ENCODE results near the gene AKNAD1.
A peak's percentile ranks its signal among the peaks of the same experiment; 100 is the strongest.

AKNAD1 gene

DNA sequence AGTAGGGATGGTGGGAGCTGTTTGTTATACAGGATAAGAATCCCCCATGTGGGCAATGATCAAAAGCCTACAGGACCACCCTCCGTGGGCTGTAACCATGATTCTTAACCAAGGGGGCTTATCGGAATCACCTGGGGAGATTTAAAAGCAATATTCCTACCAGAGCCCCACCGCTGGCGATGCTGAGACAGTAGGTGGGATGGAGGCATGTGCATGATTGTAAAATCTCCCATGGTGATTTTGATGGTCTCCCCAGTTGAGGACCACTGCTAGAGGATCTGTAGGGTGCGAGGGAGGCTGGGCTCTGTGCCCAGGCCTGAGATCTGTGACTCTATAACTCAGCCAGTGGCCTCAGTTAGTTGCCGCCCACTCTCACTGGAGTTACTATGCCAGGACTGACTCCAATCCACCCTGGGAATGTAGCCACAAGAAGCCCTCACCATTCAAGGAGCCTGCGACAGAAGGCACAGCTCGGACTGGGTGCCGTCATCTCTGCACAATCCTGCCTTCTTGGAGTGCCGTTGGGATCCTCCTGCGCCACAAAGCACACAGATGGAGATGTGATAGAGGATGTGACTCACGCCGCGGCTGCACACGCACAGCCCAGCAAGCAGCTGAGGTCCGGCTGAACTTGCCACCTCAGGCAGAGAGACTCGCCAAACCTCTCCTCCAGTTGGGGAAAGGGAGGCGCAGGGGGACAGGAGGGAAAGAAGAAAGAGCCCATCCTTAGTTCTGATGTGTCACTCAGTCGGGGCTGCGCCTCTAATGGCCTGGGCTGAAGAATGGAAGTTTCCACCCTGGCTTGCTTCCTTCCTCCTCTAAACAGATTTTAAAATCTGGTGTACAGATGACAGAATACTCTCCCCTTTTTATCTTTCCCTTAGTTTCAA, 26.5 kb downstream of the AKNAD1 start:
- DNase-seq: peak; percentile 97

DNA sequence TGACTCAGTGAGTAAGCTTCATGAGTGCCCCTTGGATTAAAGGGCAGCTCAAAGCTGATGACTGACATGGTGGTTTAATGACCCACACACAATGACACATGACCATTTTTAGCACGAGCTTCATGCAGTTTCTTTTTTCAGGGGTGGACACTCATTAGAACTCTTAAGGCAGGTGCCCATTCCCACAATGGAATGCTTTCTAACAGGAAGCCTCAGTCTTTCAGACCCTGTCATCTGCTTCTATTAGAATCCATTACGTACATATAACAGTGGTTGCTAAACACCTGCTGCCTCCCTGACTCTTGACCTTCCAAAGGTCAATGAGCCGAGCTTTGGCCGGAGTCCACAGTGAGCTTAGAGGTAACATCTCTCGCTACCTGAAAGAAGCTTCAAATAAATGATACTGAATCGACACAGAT, 27.4 kb downstream of the AKNAD1 start:
- peak; percentile 54 for DNase-seq

DNA sequence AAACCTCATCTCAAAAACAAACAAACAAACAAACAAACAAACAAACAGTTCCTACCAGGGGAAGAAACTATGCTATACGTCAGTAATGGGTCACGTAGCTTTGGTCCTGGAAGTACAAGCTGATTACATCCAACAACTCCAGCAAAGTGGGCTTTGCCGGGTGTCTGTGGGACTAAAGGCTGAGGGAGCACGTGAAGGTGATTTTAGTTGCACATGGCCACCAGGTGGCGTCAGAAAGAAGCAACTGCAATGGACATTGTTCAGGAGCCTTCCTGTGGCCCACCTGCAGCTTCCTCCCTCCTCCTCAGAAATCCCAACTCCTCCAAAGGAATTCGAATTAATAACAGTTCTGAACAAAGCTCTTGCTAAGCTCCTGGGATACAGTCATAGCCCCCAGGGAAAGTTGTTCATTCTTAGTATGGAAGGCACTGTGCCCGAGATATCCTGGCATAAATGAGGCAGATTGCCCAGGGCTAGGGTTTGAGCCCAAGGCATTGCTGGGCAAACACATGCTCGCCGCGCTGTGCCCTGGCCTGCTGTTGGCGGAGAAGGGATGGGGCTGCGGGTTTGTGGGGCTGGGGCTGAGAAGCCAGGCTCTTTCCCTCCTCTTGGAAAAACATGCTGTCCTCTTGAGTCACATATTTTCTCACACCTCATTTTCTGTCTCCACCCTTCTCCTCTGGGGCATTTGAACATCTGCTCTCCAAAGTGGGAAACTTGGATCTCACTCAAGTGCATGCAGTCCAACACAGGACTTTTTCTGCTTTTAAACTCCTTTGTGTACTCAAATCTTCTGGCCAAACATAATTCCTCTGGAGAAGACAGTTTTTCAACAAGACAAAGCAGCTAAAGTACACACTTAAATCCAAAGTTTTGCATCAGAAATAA, 28.6 kb downstream of the AKNAD1 start:
- DNase-seq: peak; percentile 85

DNA sequence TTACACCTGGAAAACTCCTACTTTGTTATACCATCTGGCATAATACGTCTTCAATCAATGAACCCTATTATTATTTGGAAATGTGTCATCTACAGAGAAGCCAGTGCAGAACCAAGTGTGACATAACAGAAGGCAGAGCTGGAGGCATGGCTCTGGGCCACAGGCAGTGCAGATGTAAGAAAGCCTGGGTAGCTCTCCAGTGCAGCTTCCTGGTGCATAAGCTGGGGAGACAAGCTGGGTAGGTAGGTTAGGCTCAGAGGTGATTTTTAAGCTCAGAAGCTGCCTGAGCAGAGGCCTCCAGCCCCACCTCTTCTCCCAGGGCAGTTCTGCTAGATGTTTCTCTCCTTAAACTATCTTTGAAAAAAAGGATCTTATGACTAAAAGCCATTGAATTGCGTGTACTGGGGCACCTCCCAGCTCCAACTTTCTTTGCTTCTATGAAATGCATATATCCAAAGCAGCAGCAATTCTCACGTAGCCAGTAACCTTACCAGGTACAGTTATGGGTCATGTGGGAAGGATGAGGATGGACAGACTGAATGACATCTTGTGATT, 30.7 kb downstream of the AKNAD1 start:
- no peak for DNase-seq

DNA sequence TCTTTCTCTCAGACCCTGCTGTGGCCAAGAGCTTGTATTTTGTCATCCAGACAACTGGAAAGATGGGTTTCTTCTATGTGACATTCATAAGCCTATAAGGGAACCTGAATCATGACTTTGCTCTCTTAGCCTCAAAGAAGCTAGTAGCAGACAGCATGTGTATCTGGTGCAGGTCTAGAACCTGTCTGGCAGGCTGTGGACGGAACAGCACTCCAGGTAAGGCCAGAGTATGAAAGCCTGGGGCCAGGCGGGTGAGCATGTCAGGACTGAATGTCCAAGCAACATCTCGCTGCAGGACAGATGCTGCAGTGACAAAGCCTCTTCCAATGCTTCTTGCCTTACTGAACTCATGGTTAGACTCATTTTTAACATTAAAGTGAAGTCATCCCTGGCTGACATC, 32.8 kb downstream of the AKNAD1 start:
- no peak for DNase-seq

DNA sequence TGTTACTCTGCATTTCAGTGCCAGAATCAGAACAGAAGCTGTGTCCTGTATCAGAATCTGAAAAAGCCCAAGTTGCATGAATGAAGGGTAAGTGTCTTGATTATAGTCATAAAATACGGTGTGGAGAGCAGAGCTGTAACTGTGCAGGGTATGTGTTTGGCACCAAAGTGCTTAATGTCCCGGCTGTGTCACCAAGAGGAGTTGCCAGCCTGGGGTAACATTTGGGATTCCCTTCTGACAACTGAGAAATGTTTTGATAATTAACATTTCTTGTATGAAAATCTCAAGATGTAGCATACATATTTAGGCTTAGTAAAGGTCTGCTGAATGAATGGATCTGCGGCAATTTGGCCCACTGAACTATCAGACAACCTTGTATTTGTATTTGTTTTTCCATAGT, 33.3 kb downstream of the AKNAD1 start:
- DNase-seq: no peak

DNA sequence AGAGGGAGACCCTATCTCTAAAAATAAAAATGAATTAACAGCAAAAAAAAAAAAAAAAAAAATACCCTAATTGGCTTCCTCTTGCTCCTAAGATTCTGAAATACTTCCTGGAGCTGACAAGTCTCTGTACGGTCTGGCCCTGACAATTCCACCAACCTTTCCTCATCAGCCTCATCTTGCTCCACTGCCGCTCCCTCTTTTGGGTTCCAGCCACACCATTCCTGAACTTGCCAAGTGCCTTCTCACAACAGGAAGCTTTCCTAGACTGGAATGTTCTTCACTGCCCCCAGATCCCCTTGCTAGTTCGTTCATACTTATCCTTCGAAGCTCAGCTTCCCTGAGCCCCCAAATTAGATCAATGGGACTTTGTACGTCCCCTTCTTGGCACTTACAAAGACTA, 37.0 kb downstream of the AKNAD1 start:
- DNase-seq: no peak

DNA sequence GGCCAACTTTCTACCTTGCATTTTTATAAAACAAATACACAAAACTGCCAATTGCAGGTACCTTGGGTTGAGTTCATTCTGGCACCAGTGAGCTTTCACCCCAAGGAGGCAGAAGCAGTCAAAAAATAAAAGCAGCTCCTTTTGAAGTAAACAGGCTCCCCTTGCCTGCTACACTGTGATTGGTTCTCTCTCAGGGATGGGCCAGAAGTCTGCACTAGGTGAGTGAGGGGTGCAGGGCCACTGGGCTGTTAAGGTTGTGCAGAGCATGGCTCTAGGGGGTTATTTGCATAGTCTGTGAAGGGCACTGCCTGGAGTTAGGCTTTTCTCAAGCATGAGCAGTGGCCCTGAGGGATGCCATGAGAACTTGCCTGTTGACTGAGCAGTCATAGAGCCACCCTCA, 39.1 kb downstream of the AKNAD1 start:
- DNase-seq: no peak

DNA sequence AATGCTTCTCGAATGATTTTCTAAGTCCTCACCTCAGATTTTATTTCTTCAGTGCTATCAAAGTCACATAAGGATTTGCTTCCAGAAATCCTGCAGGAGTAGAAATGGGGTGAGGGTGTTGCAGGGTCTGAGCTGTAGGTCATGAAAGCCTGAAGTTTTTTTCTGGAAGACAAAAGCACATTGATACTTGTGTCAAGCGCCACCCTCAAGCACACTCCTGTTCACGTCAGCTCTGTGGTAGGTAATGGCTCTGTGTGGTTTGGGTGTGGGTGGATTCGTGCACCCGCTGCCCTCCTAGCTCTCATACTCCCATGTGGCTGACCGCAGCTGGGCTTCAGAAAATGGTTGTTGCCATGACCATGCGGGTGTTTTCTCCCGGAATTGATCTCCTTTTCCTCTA, 39.9 kb downstream of the AKNAD1 start:
- DNase-seq: no peak

DNA sequence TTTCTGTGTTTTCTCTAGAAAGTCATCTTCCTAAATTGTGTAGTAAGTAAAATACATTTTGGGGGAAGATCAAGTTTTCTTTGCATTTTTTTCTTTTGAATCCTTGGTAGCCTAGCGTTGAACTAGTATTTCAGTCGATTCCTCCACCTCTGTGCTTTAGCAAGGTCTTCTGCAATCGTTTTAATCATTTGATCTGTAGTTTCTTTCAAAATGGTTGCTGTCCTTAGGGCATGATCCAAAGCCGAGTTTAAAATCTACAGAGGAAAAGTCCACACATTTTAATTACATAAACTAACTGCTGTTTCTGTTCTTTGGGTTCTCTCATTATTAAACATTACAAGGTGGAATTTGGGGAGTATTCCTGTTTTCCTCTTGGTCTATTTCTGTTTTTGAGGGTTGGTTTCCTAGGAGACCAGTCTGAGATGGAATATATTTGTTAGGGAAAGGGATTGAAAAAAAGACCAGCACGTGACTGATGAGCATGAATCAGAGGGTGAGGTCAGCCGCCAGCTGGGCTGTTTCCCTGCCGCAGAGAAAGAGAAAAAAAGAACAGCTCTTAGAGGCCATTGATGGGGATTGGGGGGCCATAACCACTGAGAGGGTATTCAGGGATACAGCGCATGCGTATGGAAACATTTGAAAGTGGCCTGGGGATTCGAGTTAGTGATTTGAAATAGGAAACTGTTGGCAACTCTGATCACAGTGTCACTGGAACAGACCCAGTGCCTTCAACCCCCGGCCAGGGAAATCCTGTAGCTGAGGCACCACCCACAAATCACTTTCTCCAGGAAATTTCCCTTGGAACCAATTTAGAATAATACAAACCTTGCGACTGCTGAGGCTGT, 40.6 kb downstream of the AKNAD1 start:
- peak; percentile 85 for DNase-seq

DNA sequence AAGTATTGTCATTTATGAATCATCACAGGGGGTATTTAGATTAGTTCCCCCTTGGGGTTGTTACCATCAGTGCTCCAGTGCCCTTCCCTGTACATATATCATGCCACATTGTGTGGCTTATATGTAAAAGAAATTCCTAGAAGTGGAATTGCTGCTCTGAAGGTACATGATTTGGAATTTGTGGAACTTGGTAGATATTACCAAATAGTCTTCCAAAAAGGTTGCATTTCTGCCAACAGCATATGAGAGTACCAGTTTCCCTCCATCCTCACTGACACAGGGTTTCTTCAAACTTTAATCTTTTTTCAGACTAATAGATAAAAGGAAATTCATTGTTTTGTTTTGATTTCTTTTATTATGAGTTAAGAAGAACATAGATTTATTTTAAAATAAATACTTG, 41.3 kb downstream of the AKNAD1 start:
- no peak for DNase-seq

DNA sequence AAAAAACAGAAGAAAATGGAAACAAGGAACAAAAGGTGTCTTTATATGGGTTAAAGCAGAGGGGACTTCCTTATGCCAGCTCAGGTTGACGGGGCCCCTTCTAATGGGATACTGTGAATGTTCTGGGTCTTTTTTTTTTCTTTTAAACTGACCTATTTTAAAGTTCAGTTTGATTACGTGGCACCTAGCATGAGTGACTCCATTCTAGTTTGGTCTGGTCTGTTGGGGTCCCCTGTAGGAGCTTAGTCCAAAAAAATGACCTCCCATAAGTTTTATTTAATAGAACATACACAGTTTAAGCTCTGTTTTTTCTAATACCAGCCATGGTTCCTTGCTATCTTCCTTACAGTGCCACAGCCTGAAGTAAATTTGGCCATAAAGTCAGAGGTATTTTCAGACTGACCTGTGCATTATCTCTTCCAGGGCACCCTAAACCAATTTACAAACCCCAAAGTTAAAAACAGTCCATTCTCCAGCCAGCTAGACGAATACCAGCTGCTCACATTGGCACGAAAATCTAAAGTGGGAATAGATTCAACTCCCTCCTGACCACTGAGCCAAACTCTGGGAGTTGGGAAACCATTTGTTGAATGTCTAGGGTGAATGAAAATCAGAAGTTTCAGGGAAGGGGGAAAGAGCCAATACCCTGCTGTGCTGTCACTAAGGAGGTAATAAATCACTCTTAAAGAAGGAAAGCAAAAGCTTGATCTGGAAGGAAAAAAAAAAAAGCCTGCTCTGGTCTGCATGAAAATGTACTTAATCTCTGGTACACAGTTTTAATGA, 42.4 kb downstream of the AKNAD1 start:
- DNase-seq: no peak

DNA sequence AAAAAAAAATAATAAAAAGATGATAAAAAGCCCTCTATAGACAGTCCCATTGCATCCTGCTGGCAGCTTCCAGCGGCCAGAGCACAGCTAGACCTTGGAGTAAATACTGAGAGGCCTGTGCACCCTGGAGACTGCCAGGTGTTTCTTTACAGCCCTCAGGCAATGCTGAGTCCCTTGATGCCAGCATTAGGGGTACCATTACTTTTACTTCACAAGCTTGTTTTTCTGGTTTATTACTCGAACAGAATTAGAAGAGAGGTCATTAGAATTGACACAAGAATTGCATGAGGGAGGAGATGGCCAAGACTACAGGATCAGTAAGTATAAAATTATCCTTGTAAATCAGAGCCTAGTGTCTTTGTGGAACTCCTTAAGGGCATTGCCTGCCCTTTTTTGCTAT, 43.6 kb downstream of the AKNAD1 start:
- DNase-seq: no peak

DNA sequence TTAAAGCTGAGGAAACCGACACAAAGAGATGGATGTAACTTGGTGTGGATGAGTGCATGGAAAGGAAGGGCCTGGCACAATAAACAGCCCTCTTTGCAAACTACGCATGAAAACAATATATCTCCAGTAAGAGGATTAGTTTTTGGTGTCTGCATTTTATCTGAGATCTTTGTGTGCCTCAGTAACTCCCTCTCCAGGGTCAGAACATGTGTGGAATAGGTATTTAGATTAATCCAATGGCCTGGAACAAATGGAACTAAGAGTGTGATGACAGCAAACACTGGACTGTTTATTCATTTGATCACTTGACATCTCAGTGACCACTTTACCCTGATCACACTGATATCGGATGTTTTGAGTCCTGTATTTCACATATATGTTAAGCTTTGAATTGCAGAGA, 45.3 kb downstream of the AKNAD1 start:
- no peak for DNase-seq

DNA sequence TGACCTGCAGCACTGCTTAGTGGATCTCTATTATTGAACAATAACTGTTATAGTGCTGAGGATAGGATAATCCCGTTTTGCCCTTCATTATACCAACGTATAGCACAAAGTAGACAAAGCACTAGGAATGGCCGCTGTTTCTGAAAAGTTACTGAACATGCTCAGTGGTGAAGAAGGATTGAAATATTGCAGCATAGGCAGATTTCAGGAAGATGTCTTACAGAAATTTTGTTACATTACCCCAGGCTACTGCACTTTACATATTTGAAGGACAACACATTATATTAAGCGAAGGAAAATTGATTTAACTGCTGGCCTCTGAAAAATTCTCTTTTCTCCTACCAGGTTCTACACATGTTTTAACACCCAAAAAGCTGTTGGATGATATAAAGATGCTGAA, 48.5 kb downstream of the AKNAD1 start:
- DNase-seq: no peak

DNA sequence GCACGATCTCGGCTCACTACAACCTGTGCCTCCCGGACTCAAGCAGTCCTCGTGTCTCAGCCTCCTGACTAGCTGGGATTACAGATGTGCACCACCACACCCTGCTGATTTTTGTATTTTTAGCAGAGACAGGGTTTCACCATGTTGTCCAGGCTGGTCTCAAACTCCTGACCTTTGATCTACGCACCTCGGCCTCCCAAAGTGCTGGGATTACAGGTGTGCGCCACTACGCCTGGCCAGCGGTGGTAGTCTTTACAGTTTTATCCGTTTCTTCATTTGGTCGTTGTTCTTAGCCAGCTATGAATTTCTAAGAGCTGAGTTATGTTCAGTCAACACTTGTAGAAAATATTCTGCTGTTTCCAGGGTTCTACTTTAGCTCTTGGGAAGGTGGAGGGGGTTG, 53.3 kb downstream of the AKNAD1 start:
- DNase-seq: no peak

DNA sequence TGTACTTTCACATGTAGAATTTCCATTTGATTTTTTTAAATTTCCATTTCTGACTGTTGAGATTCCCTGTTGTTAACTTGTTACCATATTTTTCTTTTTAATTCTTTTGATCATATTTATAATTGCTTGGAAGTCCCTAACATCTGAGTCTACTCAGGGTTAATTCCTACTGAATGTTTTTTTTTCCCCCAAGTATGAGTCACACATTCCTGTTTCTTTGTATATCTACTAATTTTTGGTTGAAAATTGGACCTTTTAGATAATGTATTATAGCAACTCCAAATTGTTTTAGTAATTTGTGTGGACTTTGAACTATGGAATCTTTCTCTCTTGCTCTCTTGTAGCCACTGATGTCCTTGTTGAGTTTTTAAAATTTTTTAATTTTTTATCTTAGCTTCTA, 55.8 kb downstream of the AKNAD1 start:
- peak; percentile 53 for DNase-seq

DNA sequence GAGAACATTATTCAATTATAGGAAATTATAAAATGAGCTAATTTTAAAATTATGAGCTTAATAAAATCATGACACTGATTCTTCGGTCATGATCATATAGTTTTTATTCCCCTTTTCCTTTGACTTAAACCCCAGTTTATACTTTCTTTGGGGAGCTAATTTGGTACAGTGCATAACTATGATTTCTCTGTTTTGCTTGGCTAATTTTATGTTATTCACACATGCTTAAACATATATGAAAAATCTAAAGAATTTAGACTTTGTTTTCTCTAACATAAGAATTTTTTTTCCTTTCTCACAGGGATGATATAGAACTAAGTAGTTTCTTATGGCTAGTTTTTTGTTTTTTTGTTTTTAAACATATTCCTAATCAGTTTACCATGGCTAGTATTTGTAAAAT, 57.9 kb downstream of the AKNAD1 start:
- DNase-seq: peak; percentile 60

DNA sequence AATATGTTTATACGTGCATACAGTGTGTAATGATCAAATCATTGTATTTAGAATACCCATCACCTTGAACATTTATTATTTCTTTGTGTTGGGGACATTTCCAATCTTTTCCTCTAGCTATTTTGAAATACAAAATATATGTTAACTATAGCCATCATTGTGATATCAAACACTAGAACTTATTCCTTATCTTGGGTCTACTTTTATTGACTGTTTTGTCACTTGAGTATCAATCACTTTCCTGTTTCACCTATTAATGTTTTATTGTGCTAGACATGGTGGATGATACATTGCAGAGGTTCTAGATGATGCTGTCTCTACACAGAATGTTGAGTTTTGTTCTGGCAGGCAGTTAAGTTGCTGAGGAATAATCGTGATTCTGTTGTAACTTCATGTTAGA, 64.5 kb downstream of the AKNAD1 start:
- no peak for DNase-seq

DNA sequence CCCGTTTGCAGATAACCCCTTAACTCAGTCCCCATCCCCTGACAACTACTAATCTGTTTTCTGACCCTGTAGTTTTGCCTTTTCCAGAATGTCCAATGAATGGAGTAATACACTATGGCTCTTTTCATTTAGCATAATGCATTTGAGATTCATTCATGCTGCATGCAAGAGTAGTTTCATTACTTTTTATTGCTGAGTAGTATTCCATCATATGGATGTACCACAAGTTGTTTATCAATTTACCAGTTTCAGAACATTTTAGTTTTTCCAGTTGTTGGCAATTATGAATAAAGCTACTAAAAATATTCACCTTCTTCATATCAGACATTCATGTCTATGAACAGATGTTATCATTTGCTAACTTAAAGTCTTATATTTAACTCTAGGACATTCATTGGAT, 65.1 kb downstream of the AKNAD1 start:
- no peak for DNase-seq

DNA sequence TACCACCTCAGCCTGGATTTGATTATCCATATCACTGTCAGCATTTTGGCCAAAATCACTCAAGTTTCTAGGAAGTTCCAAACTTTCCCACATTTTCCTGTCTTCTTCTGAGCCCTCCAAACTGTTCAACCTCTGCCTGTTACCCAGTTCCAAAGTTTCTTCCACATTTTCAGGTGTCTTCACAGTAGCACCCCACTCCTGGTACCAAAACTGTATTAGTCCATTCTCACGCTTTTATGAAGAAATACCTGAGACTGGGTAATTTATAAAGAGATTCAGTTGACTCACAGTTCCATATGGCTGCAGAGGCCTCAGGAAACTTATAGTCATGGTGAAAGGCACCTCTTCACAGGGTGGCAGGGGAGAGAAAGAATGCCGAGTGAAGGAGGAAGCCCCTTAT, 71.0 kb downstream of the AKNAD1 start:
- DNase-seq: no peak

DNA sequence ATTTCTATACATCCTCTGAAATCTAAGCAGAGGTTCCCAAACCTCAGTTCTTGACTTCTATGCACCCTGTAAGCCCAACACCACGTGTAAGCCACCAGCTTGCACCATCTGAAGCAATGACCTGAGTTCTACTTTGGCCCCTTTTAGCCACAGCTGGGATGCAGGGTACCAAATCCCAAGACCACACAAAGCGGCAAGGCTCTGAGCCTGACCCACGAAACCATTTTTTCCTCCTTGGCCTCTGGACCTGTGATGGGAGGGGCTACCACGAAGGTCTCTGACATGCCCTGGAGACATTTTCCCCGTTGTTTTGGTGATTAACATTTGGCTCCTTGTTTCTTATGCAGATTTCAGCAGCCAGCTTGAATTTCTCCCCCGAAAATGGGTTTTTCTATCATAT, 71.6 kb downstream of the AKNAD1 start:
- DNase-seq: no peak
